NT2/D1 (cell line): Measurements from ENCODE around the gene AFM.

Experiments
- DNase-seq: peaks from one replicate; pipeline ENCODE4 v3.0.0-alpha.2; 2011; ENCODE audit warnings: low read depth, low spot score
- H3K27me3 ChIP-seq: 2 replicates; pipeline ENCODE4 v1.6.0; 2011; ENCODE audit warnings: mild to moderate bottlenecking; ENCODE audit not compliant: insufficient read length, insufficient read depth
- H3K36me3 ChIP-seq: 2 replicates; pipeline ENCODE4 v1.6.1; 2011; ENCODE audit warnings: mild to moderate bottlenecking, low read length, mixed read lengths; ENCODE audit not compliant: insufficient read depth, insufficient read length
- H3K4me1 ChIP-seq: 2 replicates; pipeline ENCODE4 v1.5.1; 2011; ENCODE audit not compliant: insufficient read depth, insufficient read length
- H3K4me3 ChIP-seq: 2 replicates; pipeline ENCODE4 v1.5.1; 2011; ENCODE audit warnings: low read depth; ENCODE audit not compliant: insufficient read length
- H3K9ac ChIP-seq: 2 replicates; pipeline ENCODE4 v1.6.0; 2011; ENCODE audit warnings: low read depth; ENCODE audit not compliant: insufficient read length
- H3K9me3 ChIP-seq: 2 replicates; pipeline ENCODE4 v1.5.1; 2011; ENCODE audit warnings: mild to moderate bottlenecking, low read length; ENCODE audit not compliant: insufficient read depth
- SUZ12 ChIP-seq: IDR thresholded peaks from 2 replicates; pipeline ENCODE4 v1.6.1; 2011; ENCODE audit not compliant: insufficient read length, insufficient read depth; ENCODE audit errors: extremely low read depth
- YY1 ChIP-seq: IDR thresholded peaks from 2 replicates; pipeline ENCODE4 v1.6.1; 2011; ENCODE audit not compliant: insufficient read length, insufficient read depth
- ZNF274 ChIP-seq: IDR thresholded peaks from 2 replicates; pipeline ENCODE4 v1.6.1; 2011; ENCODE audit warnings: mild to moderate bottlenecking, low read depth, low read length

The AFM gene

GRCh38 chr4:73481358-73481757, at the start of gene AFM:
AFM (plus strand) TSS chr4:73481745; CDS start chr4:73481776, 31 bp downstream.
- Histone ChIP-seq H3K36me3 (no peaks in the 10 kb centered on the region), H3K9me3 (no peaks in the 10 kb centered on the region), H3K4me3 (no peak within 1 kb of the TSS), H3K4me1 (no peaks in the 10 kb centered on the region), H3K27me3 (no peaks in the 10 kb centered on the region), H3K9ac (no peak within 1 kb of the TSS)
- DNase-seq = no peak
- no peak for TF ChIP-seq YY1
- TF ChIP-seq SUZ12 = no peak
- TF ChIP-seq ZNF274 = no peak

- TF ChIP-seq ZNF274 (no peak), YY1 (no peak), SUZ12 (no peak)
Observed at GRCh38 chr4:73431813-73432168, 49.8 kb upstream of the AFM start.

GRCh38 chr4:73432169-73433000, 49.2 kb upstream of the AFM start:
- no peak for TF ChIP-seq ZNF274
- no peak for TF ChIP-seq YY1
- no peak for TF ChIP-seq SUZ12
- no peak overlapping the region for H3K4me3 ChIP-seq
- no peaks in the 10 kb centered on the region for H3K36me3 ChIP-seq
- no peaks in the 10 kb centered on the region for H3K27me3 ChIP-seq
- H3K4me1 ChIP-seq = no peaks in the 10 kb centered on the region
- DNase-seq = no peak
- no peak overlapping the region for H3K9ac ChIP-seq
- no peaks in the 10 kb centered on the region for H3K9me3 ChIP-seq

More at GRCh38 chr4:73431813-73432168, 49.8 kb upstream of the AFM start:
- H3K9me3 ChIP-seq = no peaks in the 10 kb centered on the region
- no peak overlapping the region for H3K9ac ChIP-seq
- H3K4me1 ChIP-seq = no peaks in the 10 kb centered on the region
- no peaks in the 10 kb centered on the region for H3K27me3 ChIP-seq
- DNase-seq = no peak
- H3K36me3 ChIP-seq = no peaks in the 10 kb centered on the region
- no peak overlapping the region for H3K4me3 ChIP-seq

GRCh38 chr4:73433140-73433539, 48.4 kb upstream of the AFM start:
- Histone ChIP-seq H3K9me3 (no peaks in the 10 kb centered on the region), H3K4me3 (no peak overlapping the region), H3K36me3 (no peaks in the 10 kb centered on the region), H3K27me3 (no peaks in the 10 kb centered on the region), H3K4me1 (no peaks in the 10 kb centered on the region), H3K9ac (no peak overlapping the region)
- no peak for TF ChIP-seq SUZ12
- no peak for TF ChIP-seq ZNF274
- TF ChIP-seq YY1 = no peak
- DNase-seq = no peak

GRCh38 chr4:73434311-73434710, 47.2 kb upstream of the AFM start:
- H3K9me3 ChIP-seq = no peaks in the 10 kb centered on the region
- H3K4me1 ChIP-seq = no peaks in the 10 kb centered on the region
- H3K36me3 ChIP-seq = no peaks in the 10 kb centered on the region
- TF ChIP-seq SUZ12 = no peak
- TF ChIP-seq ZNF274 = no peak
- TF ChIP-seq YY1 = no peak
- H3K27me3 ChIP-seq = no peaks in the 10 kb centered on the region
- no peak overlapping the region for H3K4me3 ChIP-seq
- H3K9ac ChIP-seq = no peak overlapping the region
- DNase-seq = no peak

- Histone ChIP-seq H3K4me3 (no peak within 1 kb of the TSS), H3K4me1 (no peaks in the 10 kb centered on the region), H3K9me3 (no peaks in the 10 kb centered on the region), H3K36me3 (no peaks in the 10 kb centered on the region), H3K9ac (no peak within 1 kb of the TSS), H3K27me3 (no peaks in the 10 kb centered on the region)
- DNase-seq = no peak
- TF ChIP-seq ZNF274 (no peak), YY1 (no peak), SUZ12 (no peak)
Observed at GRCh38 chr4:73435984-73436383, 45.6 kb upstream of the AFM start, which contains the start of gene AFP. AFP (plus strand) TSS chr4:73436221; CDS start chr4:73436263, 42 bp downstream.

- no peaks in the 10 kb centered on the region for H3K9me3 ChIP-seq
- DNase-seq = no peak
- no peaks in the 10 kb centered on the region for H3K4me1 ChIP-seq
- TF ChIP-seq ZNF274 (no peak), SUZ12 (no peak), YY1 (no peak)
- H3K27me3 ChIP-seq = no peaks in the 10 kb centered on the region
- no peak overlapping the region for H3K4me3 ChIP-seq
- no peak overlapping the region for H3K9ac ChIP-seq
- H3K36me3 ChIP-seq = no peaks in the 10 kb centered on the region
Observed at GRCh38 chr4:73436674-73437557, 44.6 kb upstream of the AFM start.
